Testis (tissue), 2 donors: Measurements from ENCODE around the gene SALL3.

Experiments used
- CTCF ChIP-seq, 3 experiments: fragments of 450-650 bp in 2 of 3; fragments of 200-600 bp in 1 of 3; sonication (generic) in 1 of 3; IDR thresholded peaks; one replicate each; pipeline ENCODE4 v1.5.1; 2016 to 2019; ENCODE audit warnings: antibody characterized with exemption in 3 of 3, mild to moderate bottlenecking in 2 of 3, moderate library complexity in 1 of 3
- POLR2A ChIP-seq: fragments of 450-650 bp; IDR thresholded peaks from one replicate; pipeline ENCODE4 v1.6.1; 2017; ENCODE audit warnings: antibody characterized with exemption, mild to moderate bottlenecking, moderate library complexity

- TF ChIP-seq CTCF (IDR thresholded peaks at IDR 0.05) (no peak), POLR2A (no peak)
These were observed 18.9 kb downstream of the SALL3 start for GRCh38 chr18:78998371-78999071.
